Mammary epithelial cell (primary cell): Measurements from ENCODE around the gene DEPDC5.

ENCODE experiments used
- CTCF ChIP-seq, 2 donors: IDR thresholded peaks in 1 of 2; conservative IDR thresholded peaks in 1 of 2; 2 replicates each; pipeline ENCODE4 v1.5.1; 2011 to 2012; ENCODE audit warnings: inconsistent platforms in 2 of 2, low read length in 2 of 2, mild to moderate bottlenecking in 2 of 2, control low read depth in 1 of 2, low read depth in 1 of 2; ENCODE audit not compliant: insufficient read depth in 1 of 2; ENCODE audit errors: extremely low read depth in 1 of 2
- EZH2 ChIP-seq: IDR thresholded peaks from 2 replicates; pipeline ENCODE4 v1.6.1; 2012; ENCODE audit warnings: low read length, inconsistent platforms, borderline replicate concordance

GRCh38 chr22:31800065-31800464, 46.2 kb downstream of the DEPDC5 start:
- no peak for TF ChIP-seq CTCF (conservative IDR thresholded peaks at IDR 0.05 in 1 of 2, IDR thresholded peaks at IDR 0.05 in 1 of 2; ENCODE audit: extremely low read depth in 1 of 2, insufficient read depth in 1 of 2, low read depth in 1 of 2, low read length in 2 of 2)
- no peak for TF ChIP-seq EZH2
